ENCODE data around the gene WDR88.

WDR88 gene

GRCh38 chr19:33195645-33196347 is 63.9 kb downstream of the WDR88 start:
- TF ChIP-seq CTCF (conservative IDR thresholded peaks at IDR 0.05; ENCODE audit: low read depth, low read length) = no peak
- DNase-seq (ENCODE audit: low read depth) = no peak
- peak overlapping the region; percentile 60 for H3K4me3 ChIP-seq (ENCODE audit: low read depth, low read length)

- no peak for DNase-seq (ENCODE audit: low read depth)
- no peak for TF ChIP-seq CTCF (conservative IDR thresholded peaks at IDR 0.05; ENCODE audit: low read depth, low read length)
- H3K4me3 ChIP-seq (ENCODE audit: low read depth, low read length) = no peak overlapping the region
These were observed 64.7 kb downstream of the WDR88 start for GRCh38 chr19:33196446-33197193.

- DNase-seq (ENCODE audit: low read depth) = no peak
- TF ChIP-seq CTCF (conservative IDR thresholded peaks at IDR 0.05; ENCODE audit: low read depth, low read length) = no peak
These were observed 65.7 kb downstream of the WDR88 start for GRCh38 chr19:33197591-33198000.

GRCh38 chr19:33198169-33198568 is 66.3 kb downstream of the WDR88 start:
- DNase-seq (ENCODE audit: low read depth) = no peak

More at GRCh38 chr19:33197591-33198000, 65.7 kb downstream of the WDR88 start:
- H3K4me3 ChIP-seq (ENCODE audit: low read depth, low read length) = no peak overlapping the region

GRCh38 chr19:33199441-33200265 is 67.7 kb downstream of the WDR88 start:
- TF ChIP-seq CTCF (conservative IDR thresholded peaks at IDR 0.05; ENCODE audit: low read depth, low read length) = no peak
- no peak for DNase-seq (ENCODE audit: low read depth)
- H3K4me3 ChIP-seq (ENCODE audit: low read depth, low read length) = no peak overlapping the region

More at GRCh38 chr19:33198169-33198568, 66.3 kb downstream of the WDR88 start:
- no peak for TF ChIP-seq CTCF (conservative IDR thresholded peaks at IDR 0.05; ENCODE audit: low read depth, low read length)
- H3K4me3 ChIP-seq (ENCODE audit: low read depth, low read length) = no peak overlapping the region

GRCh38 chr19:33201473-33201872 is 69.6 kb downstream of the WDR88 start:
- no peak for DNase-seq (ENCODE audit: low read depth)
- no peak for TF ChIP-seq CTCF (conservative IDR thresholded peaks at IDR 0.05; ENCODE audit: low read depth, low read length)
- no peak overlapping the region for H3K4me3 ChIP-seq (ENCODE audit: low read depth, low read length)

Measured in choroid plexus epithelial cell (primary cell).